K562 (cell line): ENCODE results near the gene RREB1. TPM values are rescaled to one million over a fixed set of nuclear protein-coding genes. Genes with fewer than 3 reads are reported as not detected.

Experiments
- ATAC-seq: fragments of 200-7000 bp; cut with Tn5 transposase; 3 replicates; pipeline ENCODE4 v1.9.1; 2020; ENCODE audit warnings: moderate library complexity
- BruUV-seq: library from RNA; stranded (reverse); fragments of 400-500 nt; replicated peaks from 2 replicates; lab custom pipeline; 2021; lab: Mats Ljungman, UMichigan
- CTCF ChIA-PET: fragments of 300-600 bp; formaldehyde crosslinking; extraction: SDS; loops from one replicate; lab custom pipeline; 2021; ENCODE audit warnings: low intra/inter-chr PET ratio; lab: Yijun Ruan, JAX
- POLR2A ChIA-PET: fragments of 300-600, 350-650 bp; sonication (Branson Sonifier 250); formaldehyde crosslinking; extraction: SDS; loops from one replicate; lab custom pipeline; 2021; ENCODE audit warnings: antibody characterized with exemption, inconsistent platforms; lab: Yijun Ruan, JAX
- DNase-seq, 4 experiments: peaks; one replicate each; pipeline versions ENCODE4 v3.0.0 to v3.0.0-alpha.2; 2011 to 2018; ENCODE audit warnings: low spot score in 3 of 4, mixed read lengths in 3 of 4; ENCODE audit errors: extremely low read depth in 1 of 4
- FAIRE-seq: peaks from 2 replicates; lab custom pipeline; 2011; peaks lifted over from hg19 to GRCh38; lab: Jason Lieb, UNC
- H2AFZ ChIP-seq: 2 replicates; pipeline ENCODE4 v1.6.0; 2011; ENCODE audit warnings: low read depth, low read length, control low read depth, inconsistent platforms
- H3K27ac ChIP-seq: fragments of 200-600 bp; 3 replicates; pipeline ENCODE4 v1.8.0; 2011; ENCODE audit warnings: low read depth, mild to moderate bottlenecking, control low read depth, inconsistent platforms, low read length, moderate library complexity, mixed read lengths; ENCODE audit errors: extremely low read depth
- H3K27me3 ChIP-seq, 2 experiments: fragments of 300-600 bp in 1 of 2; 2 replicates in 1 of 2; 3 replicates in 1 of 2; pipeline versions ENCODE4 v1.6.0 to v1.8.0; 2011; ENCODE audit warnings: inconsistent platforms in 2 of 2, low read length in 2 of 2, mild to moderate bottlenecking in 1 of 2, mixed read lengths in 1 of 2, moderate library complexity in 1 of 2; ENCODE audit not compliant: control insufficient read depth in 2 of 2, insufficient read depth in 2 of 2
- H3K36me3 ChIP-seq: fragments of 300-600 bp; 3 replicates; pipeline ENCODE4 v1.8.0; 2011; ENCODE audit warnings: mild to moderate bottlenecking, low read length, inconsistent platforms; ENCODE audit not compliant: control insufficient read depth, insufficient read depth
- H3K4me1 ChIP-seq, 2 experiments: fragments of 200-600 bp in 1 of 2; replicated peaks in 1 of 2; 2 replicates in 1 of 2; 3 replicates in 1 of 2; pipeline versions ENCODE4 v1.5.1 to v1.8.0; 2011; ENCODE audit warnings: inconsistent platforms in 2 of 2, low read length in 2 of 2, mild to moderate bottlenecking in 1 of 2, mixed read lengths in 1 of 2, moderate library complexity in 1 of 2; ENCODE audit not compliant: control insufficient read depth in 2 of 2, insufficient read depth in 2 of 2
- H3K4me2 ChIP-seq: 2 replicates; pipeline ENCODE4 v1.6.1; 2011; ENCODE audit warnings: low read length, control low read depth, inconsistent platforms, mixed read lengths; ENCODE audit not compliant: insufficient read depth
- H3K4me3 ChIP-seq: fragments of 200-600 bp; sonication (generic), shearing (Covaris generic); 2 replicates; pipeline ENCODE4 v1.5.1; 2016; ENCODE audit warnings: control low read depth, inconsistent platforms
- H3K79me2 ChIP-seq: fragments of 200-600 bp; 3 replicates; pipeline ENCODE4 v1.8.0; 2011; ENCODE audit warnings: low read length, inconsistent platforms; ENCODE audit not compliant: control insufficient read depth, insufficient read depth
- H3K9ac ChIP-seq, 2 experiments: 2 replicates each; pipeline versions ENCODE4 v1.6.0 to v1.6.1; 2011; ENCODE audit warnings: low read depth in 2 of 2, low read length in 2 of 2, control low read depth in 1 of 2, inconsistent platforms in 1 of 2, mild to moderate bottlenecking in 1 of 2, mixed read lengths in 1 of 2; ENCODE audit not compliant: insufficient read depth in 1 of 2
- H3K9me1 ChIP-seq: one replicate; pipeline ENCODE4 v1.6.0; 2011; ENCODE audit warnings: inconsistent platforms, mild to moderate bottlenecking, low read length, moderate library complexity; ENCODE audit not compliant: control insufficient read depth, insufficient read depth
- H3K9me3 ChIP-seq: replicated peaks from 2 replicates; pipeline ENCODE4 v1.5.1; 2011; ENCODE audit warnings: low read depth, low read length, inconsistent platforms; ENCODE audit not compliant: control insufficient read depth, insufficient read depth
- H4K20me1 ChIP-seq: replicated peaks from 2 replicates; pipeline ENCODE4 v1.6.1; 2011; ENCODE audit warnings: low read length, inconsistent platforms, mixed read lengths; ENCODE audit not compliant: control insufficient read depth, insufficient read depth
- RAD21 ChIP-seq, 2 experiments: fragments of 250-450 bp in 1 of 2; fragments of 450-650 bp in 1 of 2; sonication (Bioruptor Pico) in 1 of 2; formaldehyde crosslinking in 1 of 2; IDR thresholded peaks in 1 of 2; conservative IDR thresholded peaks in 1 of 2; 2 replicates each; pipeline versions ENCODE4 v1.4.0 to v1.8.0; 2020 to 2022; ENCODE audit warnings: mild to moderate bottlenecking in 2 of 2, moderate library complexity in 1 of 2
- REST ChIP-seq, 2 experiments: fragments of 450-650 bp; formaldehyde crosslinking in 1 of 2; IDR thresholded peaks; 2 replicates each; pipeline versions ENCODE4 v1.4.0 to v1.6.1; 2014 to 2020; ENCODE audit warnings: mild to moderate bottlenecking in 2 of 2, borderline replicate concordance in 1 of 2, low read depth in 1 of 2
- SMARCC2 ChIP-seq: fragments of 450-650 bp; IDR thresholded peaks from 2 replicates; pipeline ENCODE4 v1.6.1; 2017; ENCODE audit warnings: antibody characterized with exemption, moderate library complexity, mild to moderate bottlenecking, low read depth
- SRSF1 ChIP-seq: fragments of 200-400 bp; formaldehyde crosslinking; IDR thresholded peaks from 2 replicates; pipeline ENCODE4 v1.6.1; 2017; ENCODE audit warnings: mild to moderate bottlenecking, low read depth, low read length, moderate library complexity
- ZNF140 ChIP-seq: fragments of 250-450 bp; sonication (Bioruptor Pico); IDR thresholded peaks from 2 replicates; pipeline ENCODE4 v1.8.0; 2021; ENCODE audit warnings: moderate library complexity, mild to moderate bottlenecking, inconsistent platforms
- ZNF143 ChIP-seq: sonication (generic); formaldehyde crosslinking; IDR thresholded peaks from 2 replicates; pipeline ENCODE4 v1.9.0; 2022; ENCODE audit warnings: mild to moderate bottlenecking, missing genetic modification reagents
- WGBS: fragments of 100-300 bp; shearing (Covaris generic); methylation state at CpG from one replicate; pipeline ENCODE4 v1.1.6; 2016; ENCODE audit warnings: low coverage, mixed read lengths; ENCODE audit not compliant: insufficient coverage; ENCODE audit errors: missing lambda C conversion rate; 5-methylcytosine and 5-hydroxymethylcytosine counted together
- in situ Hi-C: fragments of 300-500 bp; cut with MboI; formaldehyde crosslinking; loops from 4 replicates; pipeline ENCODE4 v1.15.0; 2018; ENCODE audit warnings: inconsistent platforms, mixed read lengths
- intact Hi-C: fragments of 100-400 bp; cut with micrococcal nuclease; formaldehyde crosslinking; loops from 2 replicates; pipeline ENCODE4 v1.14.2; 2022
- polyA plus RNA-seq, 8 experiments: library from polyadenylated mRNA; depleted of rRNA in 4 of 8; stranded (reverse) in 5 of 8; unstranded in 3 of 8; fragments of >200 nt; fragmentation: Nextera tagmentation in 2 of 8; fragmentation: Illumina TruSeq in 1 of 8; extraction: Ambion mirVana in 2 of 8; extraction: Trizol in 1 of 8; gene quantifications; 2 replicates each; pipeline versions ENCODE4 v1.2.1 to v1.2.3, GENCODE V29; 2011 to 2014; ENCODE audit warnings: inconsistent platforms in 1 of 8, missing spikeins in 1 of 8
- total RNA-seq, 7 experiments: library from RNA; depleted of rRNA in 6 of 7; stranded (reverse); fragments of >200 nt in 6 of 7; fragmentation: Illumina TruSeq in 2 of 7; extraction: Trizol in 2 of 7; gene quantifications; 2 replicates each; pipeline versions ENCODE4 v1.2.1 to v1.2.3, GENCODE V29; 2011 to 2021; ENCODE audit warnings: low replicate concordance in 1 of 7
- TF ChIP-seq, protein P1 (sequence below): fragments of 450-650 bp; IDR thresholded peaks from 2 replicates; pipeline ENCODE4 v1.7.0; 2016; ENCODE audit warnings: borderline replicate concordance

The RREB1 gene
- total and polyA plus RNA-seq, 9 of the 15 experiments (the other 6 are each of a cell fraction or from before 2014, with no cell fraction given), result 3.3 to 64.2 (median 19.3) TPM

GRCh38 chr6:7198833-7199800 lies 91.4 kb downstream of the RREB1 start:
- ATAC-seq (peak; percentile 65), DNase-seq (peak; percentile 71 to 94 (median 80)), FAIRE-seq (peak; percentile 94)
- Histone ChIP-seq H3K9me1 (no peaks in the 10 kb centered on the region), H3K4me3 (peak overlapping the region; percentile 49), H3K36me3 (peaks cover 71% of the 10 kb centered on the region), H3K27ac (peak overlapping the region; percentile 96), H3K27me3 (no peaks in the 10 kb centered on the region), H4K20me1 (no peaks in the 10 kb centered on the region), H3K4me1 (peaks cover 23 to 56% of the 10 kb centered on the region in 2 experiments), H2AFZ (peak overlapping the region; percentile 63), H3K9me3 (no peaks in the 10 kb centered on the region), H3K9ac (peak overlapping the region; percentile 35 to 90; a peak in 2 of 4 replicates), H3K79me2 (peaks cover 100% of the 10 kb centered on the region), H3K4me2 (peak overlapping the region; percentile 100)
- ChIA-PET CTCF (interaction anchor here (0.6 kb wide), 1 partner anchor 44 kb away, joined by 3 read pairs; no protein-coding TSS in a partner anchor), POLR2A (interaction anchor here (0.6 to 3.0 kb wide), 20 partner anchors 9 to 652 kb away, joined by 3 to 8 read pairs (median 4); no protein-coding TSS in a partner anchor)
- under 1% methylated on average over 11 of the region's 11 CpGs for WGBS
- in situ Hi-C loops, result no loop called here
- intact Hi-C loops, result loop anchor here (2.0 to 5.0 kb wide), 3 partner anchors 34 to 92 kb away; partner anchors contain the start of gene RREB1
- BruUV-seq, result TSS peak; percentile 52
- TF ChIP-seq SMARCC2 (peak; percentile 92), SRSF1 (no peak), ZNF143 (CRISPR knock-in tag) (no peak), REST (IDR thresholded peaks at IDR 0.05; ENCODE audit: borderline replicate concordance) (no peak), REST (CRISPR knock-in tag; IDR thresholded peaks at IDR 0.05; ENCODE audit: low read depth) (0 out of 2 replicates have a peak, but pooled peaks have one; percentile 34), ZNF140 (CRISPR knock-in tag) (0 out of 2 replicates have a peak, but pooled peaks have one; percentile 56), RAD21 (CRISPR knock-in tag; conservative IDR thresholded peaks at IDR 0.05 in 1 of 2, IDR thresholded peaks at IDR 0.05 in 1 of 2) (peak; percentile 22 to 23; a peak in 2 of 4 replicates)
- TF ChIP-seq, protein P1, sequence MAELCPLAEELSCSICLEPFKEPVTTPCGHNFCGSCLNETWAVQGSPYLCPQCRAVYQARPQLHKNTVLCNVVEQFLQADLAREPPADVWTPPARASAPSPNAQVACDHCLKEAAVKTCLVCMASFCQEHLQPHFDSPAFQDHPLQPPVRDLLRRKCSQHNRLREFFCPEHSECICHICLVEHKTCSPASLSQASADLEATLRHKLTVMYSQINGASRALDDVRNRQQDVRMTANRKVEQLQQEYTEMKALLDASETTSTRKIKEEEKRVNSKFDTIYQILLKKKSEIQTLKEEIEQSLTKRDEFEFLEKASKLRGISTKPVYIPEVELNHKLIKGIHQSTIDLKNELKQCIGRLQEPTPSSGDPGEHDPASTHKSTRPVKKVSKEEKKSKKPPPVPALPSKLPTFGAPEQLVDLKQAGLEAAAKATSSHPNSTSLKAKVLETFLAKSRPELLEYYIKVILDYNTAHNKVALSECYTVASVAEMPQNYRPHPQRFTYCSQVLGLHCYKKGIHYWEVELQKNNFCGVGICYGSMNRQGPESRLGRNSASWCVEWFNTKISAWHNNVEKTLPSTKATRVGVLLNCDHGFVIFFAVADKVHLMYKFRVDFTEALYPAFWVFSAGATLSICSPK, result peak; percentile 96; the same call in 1 of the 2 replicates
